ENCODE results near the gene SERP2. TPM values are rescaled to one million over a fixed set of nuclear protein-coding genes. Genes with fewer than 3 reads are reported as not detected.

Gene SERP2
- total RNA-seq, 1 experiment from 2014 or later = 1.8 TPM

DNA sequence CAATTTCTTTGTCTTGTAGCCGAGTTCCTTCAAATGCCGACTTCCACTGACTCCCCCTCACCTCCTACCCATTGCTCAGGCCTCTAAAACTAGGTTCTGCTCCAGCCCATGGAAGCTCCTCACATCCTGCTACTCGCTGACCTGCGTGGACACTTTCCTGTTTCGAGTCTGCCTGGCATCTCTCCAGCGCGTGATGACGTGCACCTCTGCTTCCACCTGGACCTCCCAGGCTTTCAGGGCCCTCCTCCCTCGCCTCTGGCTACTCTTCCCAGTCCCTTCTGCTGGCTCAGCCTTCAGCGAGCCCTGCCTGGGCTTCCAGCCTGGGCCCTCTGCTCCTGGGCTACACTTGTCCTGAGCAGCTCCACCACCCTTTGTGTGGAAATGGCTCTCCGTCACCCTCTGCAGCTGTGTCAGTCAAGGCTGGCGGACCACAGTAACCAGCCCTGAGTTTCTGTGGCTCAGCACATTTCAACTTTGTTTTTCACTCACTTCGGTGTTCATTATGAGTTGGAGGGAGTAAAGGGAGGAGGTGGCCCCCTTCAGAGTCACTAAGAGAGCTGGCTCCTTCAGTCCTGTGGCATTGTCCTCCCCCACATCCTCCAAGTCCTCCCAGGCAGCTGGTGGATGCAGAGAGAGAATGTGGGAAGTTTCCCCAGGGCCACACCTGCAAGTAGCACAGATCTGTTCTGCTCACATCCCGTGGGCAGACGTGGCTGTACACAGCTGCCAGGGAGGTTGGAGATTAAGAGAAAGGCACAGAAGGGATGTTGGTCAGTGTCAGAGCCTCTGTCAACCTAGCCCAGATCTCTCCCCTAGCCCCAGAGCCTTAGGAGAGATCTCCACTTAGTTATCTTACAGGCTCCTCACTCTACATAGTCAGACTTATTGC is 49.4 kb downstream of the SERP2 start:
- Histone ChIP-seq H3T11ph (ENCODE audit: low read length) (no peak overlapping the region), H3K23me2 (ENCODE audit: insufficient read length, low read depth, low read length, poor library complexity, severe bottlenecking) (no peaks in the 10 kb centered on the region), H3K9me3 (ENCODE audit: control insufficient read depth, low read depth, low read length) (no peaks in the 10 kb centered on the region), H3K79me1 (ENCODE audit: insufficient read depth, low read depth, low read length, poor library complexity, severe bottlenecking) (no peaks in the 10 kb centered on the region), H4K20me1 (ENCODE audit: control insufficient read depth, insufficient read depth, insufficient read length) (no peaks in the 10 kb centered on the region), H3K4me2 (ENCODE audit: insufficient read depth, insufficient read length, low read length) (no peak overlapping the region), H3K27ac (ENCODE audit: insufficient read length, low read depth, low read length) (no peak overlapping the region), H2BK120ac (ENCODE audit: low read depth, low read length, poor library complexity, severe bottlenecking) (no peak overlapping the region), H3K18ac (ENCODE audit: insufficient read length, low read depth, low read length) (no peak overlapping the region), H2BK12ac (ENCODE audit: insufficient read length, low read depth, low read length) (no peak overlapping the region), H4K5ac (ENCODE audit: insufficient read length, low read depth, low read length) (no peak overlapping the region), H2AK5ac (ENCODE audit: insufficient read length, low read length) (no peak overlapping the region), H2BK20ac (ENCODE audit: low read depth, low read length, poor library complexity, severe bottlenecking) (no peak overlapping the region), H2BK15ac (ENCODE audit: low read depth, low read length) (no peak overlapping the region), H3K4ac (ENCODE audit: low read depth, low read length) (no peak overlapping the region), H3K4me1 (ENCODE audit: insufficient read depth, low read length) (no peaks in the 10 kb centered on the region), H2BK5ac (ENCODE audit: insufficient read length, low read length) (no peak overlapping the region), H4K8ac (replicated peaks; ENCODE audit: insufficient read length, low read depth, low read length) (no peak overlapping the region), H3K14ac (ENCODE audit: insufficient read depth, low read length) (no peak overlapping the region; the same call in 1 of the 2 replicates), H3K56ac (ENCODE audit: insufficient read length, low read depth, low read length) (no peak overlapping the region), H2AFZ (ENCODE audit: low read length) (no peak overlapping the region), H3K23ac (ENCODE audit: insufficient read length, low read depth, low read length) (no peak overlapping the region), H3K9ac (ENCODE audit: extremely low read depth, insufficient read length, low read length) (no peak overlapping the region), H3K79me2 (ENCODE audit: insufficient read depth, low read length) (no peaks in the 10 kb centered on the region), H4K91ac (ENCODE audit: insufficient read length, low read depth, low read length) (no peak overlapping the region), H3K27me3 (ENCODE audit: insufficient read depth, low read length) (no peaks in the 10 kb centered on the region; the same call in 1 of the 2 replicates)
- DNase-seq = no peak
- H3K27ac Mint-ChIP-seq = no peak overlapping the region
- no peak overlapping the region for H3K4me3 Mint-ChIP-seq
- peaks cover 14 to 23% of the 10 kb centered on the region in 2 experiments for H3K4me1 Mint-ChIP-seq
- H3K27me3 Mint-ChIP-seq (ENCODE audit: low read depth) = peaks cover 30% of the 10 kb centered on the region
- H3K36me3 Mint-ChIP-seq (ENCODE audit: insufficient read depth in 1 of 3, low read depth in 3 of 3) = peaks cover 0 to 5% (median 4%) of the 10 kb centered on the region in 3 experiments; a peak in 5 of 7 replicates
- no CpG with 5 or more reads among the region's 15 CpGs for WGBS (ENCODE audit: extremely low coverage, insufficient read length, low lambda C conversion rate)
- peaks cover 3 to 8% of the 10 kb centered on the region in 2 experiments; a peak in 3 of 5 replicates for H3K9me3 Mint-ChIP-seq
- TF ChIP-seq, protein P1, sequence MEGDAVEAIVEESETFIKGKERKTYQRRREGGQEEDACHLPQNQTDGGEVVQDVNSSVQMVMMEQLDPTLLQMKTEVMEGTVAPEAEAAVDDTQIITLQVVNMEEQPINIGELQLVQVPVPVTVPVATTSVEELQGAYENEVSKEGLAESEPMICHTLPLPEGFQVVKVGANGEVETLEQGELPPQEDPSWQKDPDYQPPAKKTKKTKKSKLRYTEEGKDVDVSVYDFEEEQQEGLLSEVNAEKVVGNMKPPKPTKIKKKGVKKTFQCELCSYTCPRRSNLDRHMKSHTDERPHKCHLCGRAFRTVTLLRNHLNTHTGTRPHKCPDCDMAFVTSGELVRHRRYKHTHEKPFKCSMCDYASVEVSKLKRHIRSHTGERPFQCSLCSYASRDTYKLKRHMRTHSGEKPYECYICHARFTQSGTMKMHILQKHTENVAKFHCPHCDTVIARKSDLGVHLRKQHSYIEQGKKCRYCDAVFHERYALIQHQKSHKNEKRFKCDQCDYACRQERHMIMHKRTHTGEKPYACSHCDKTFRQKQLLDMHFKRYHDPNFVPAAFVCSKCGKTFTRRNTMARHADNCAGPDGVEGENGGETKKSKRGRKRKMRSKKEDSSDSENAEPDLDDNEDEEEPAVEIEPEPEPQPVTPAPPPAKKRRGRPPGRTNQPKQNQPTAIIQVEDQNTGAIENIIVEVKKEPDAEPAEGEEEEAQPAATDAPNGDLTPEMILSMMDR (conservative IDR thresholded peaks at IDR 0.05) = no peak
